Body of pancreas (tissue), 4 donors: Measurements from ENCODE around the gene MIGA1. TPM values are rescaled to one million over a fixed set of nuclear protein-coding genes. Genes with fewer than 3 reads are reported as not detected.

Experiments
- ATAC-seq: fragments of 150-250 bp; one replicate; pipeline ENCODE4 v1.9.1; 2016
- DNase-seq, 4 donors: peaks; one replicate each; pipeline ENCODE4 v3.0.0-alpha.2; 2019
- H3K27ac ChIP-seq, 4 donors: fragments of 200-600 bp; sonication (generic); 1 replicate in 3 of 4; 2 replicates in 1 of 4; pipeline versions ENCODE4 v1.5.1 to v1.6.1; 2016 to 2019; ENCODE audit warnings: mild to moderate bottlenecking in 1 of 4, mixed read lengths in 1 of 4, moderate library complexity in 1 of 4
- H3K27me3 ChIP-seq, 2 donors: fragments of 200-600 bp; sonication (generic); one replicate each; pipeline ENCODE4 v1.6.0; 2016; ENCODE audit warnings: mild to moderate bottlenecking in 1 of 2
- H3K36me3 ChIP-seq, 2 donors: fragments of 200-600 bp; sonication (generic); replicated peaks in 1 of 2; 2 replicates each; pipeline ENCODE4 v1.5.1; 2016; ENCODE audit warnings: low read depth in 2 of 2; ENCODE audit not compliant: insufficient read depth in 1 of 2
- H3K4me1 ChIP-seq: fragments of 200-600 bp; sonication (generic); one replicate; pipeline ENCODE4 v1.6.0; 2016
- H3K4me3 ChIP-seq, 2 donors: fragments of 200-600 bp; sonication (generic); 1 replicate in 1 of 2; 2 replicates in 1 of 2; pipeline ENCODE4 v1.5.1; 2016 to 2019
- H3K9me3 ChIP-seq, 3 donors: fragments of 200-600 bp; sonication (generic); 1 replicate in 2 of 3; 2 replicates in 1 of 3; pipeline ENCODE4 v1.5.1; 2016
- POLR2A ChIP-seq, 3 donors: fragments of 450-650 bp; IDR thresholded peaks; one replicate each; pipeline ENCODE4 v1.6.1; 2016; ENCODE audit warnings: antibody characterized with exemption in 3 of 3, mild to moderate bottlenecking in 2 of 3
- whole genome bisulfite sequencing, 2 donors: methylation state at CpG; one replicate each; pipeline ENCODE4 v1.1.5; 2017; 5-methylcytosine and 5-hydroxymethylcytosine counted together
- intact Hi-C: fragments of 100-400 bp; cut with DNase I; formaldehyde crosslinking; loops from one replicate; pipeline ENCODE4 v1.15.1; 2023
- total RNA-seq, 2 donors: library from RNA; depleted of rRNA; stranded (reverse); fragments of >200 nt; gene quantifications; one replicate each; pipeline ENCODE4 v1.1.0, GENCODE V29; 2016
- TF ChIP-seq, protein P1 (sequence below), 7 experiments: fragments of 450-650 bp in 4 of 7; fragments of 200-600 bp in 3 of 7; sonication (generic) in 3 of 7; IDR thresholded peaks; one replicate each; pipeline ENCODE4 v1.5.1; 2016 to 2019; ENCODE audit warnings: antibody characterized with exemption in 7 of 7

Gene MIGA1
- total RNA-seq, 2 donors from 2014 or later = 6.6 to 10.4 TPM

DNA sequence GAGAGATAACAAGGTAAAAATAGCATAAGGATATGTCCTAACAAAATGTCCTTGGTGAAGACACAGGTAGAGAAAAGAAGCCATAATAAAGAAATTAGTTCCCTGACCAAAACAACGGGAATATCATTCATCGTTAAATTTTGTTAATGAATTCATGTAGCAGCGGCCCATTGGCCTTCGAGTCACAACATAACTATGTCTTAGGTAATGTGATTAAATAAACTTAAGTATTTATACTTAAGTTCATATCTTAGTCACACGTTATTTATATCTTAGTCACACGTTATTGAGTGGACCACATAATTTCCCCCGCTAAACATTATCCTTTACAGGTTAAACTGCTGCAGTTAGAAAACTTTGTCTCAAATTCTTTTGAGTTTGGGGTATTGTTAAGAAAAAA is 110.2 kb downstream of the MIGA1 start:
- 23 to 29% methylated on average over 7 of the region's 7 CpGs for WGBS, 2 donors
- DNase-seq (peak; percentile 17 to 56 (median 26)), ATAC-seq (peak; percentile 39)
- intact Hi-C loops = no loop called here
- Histone ChIP-seq H3K27me3 (no peaks in the 10 kb centered on the region), H3K36me3 (no peaks in the 10 kb centered on the region), H3K9me3 (no peaks in the 10 kb centered on the region), H3K4me3 (peak overlapping the region in 1 of 2 donors; percentile 21), H3K4me1 (peaks cover 7% of the 10 kb centered on the region), H3K27ac (peak overlapping the region in 3 of 4 donors; percentile 90 to 93 (median 90))
- no peak for TF ChIP-seq POLR2A (IDR thresholded peaks at IDR 0.05)
- TF ChIP-seq, protein P1, sequence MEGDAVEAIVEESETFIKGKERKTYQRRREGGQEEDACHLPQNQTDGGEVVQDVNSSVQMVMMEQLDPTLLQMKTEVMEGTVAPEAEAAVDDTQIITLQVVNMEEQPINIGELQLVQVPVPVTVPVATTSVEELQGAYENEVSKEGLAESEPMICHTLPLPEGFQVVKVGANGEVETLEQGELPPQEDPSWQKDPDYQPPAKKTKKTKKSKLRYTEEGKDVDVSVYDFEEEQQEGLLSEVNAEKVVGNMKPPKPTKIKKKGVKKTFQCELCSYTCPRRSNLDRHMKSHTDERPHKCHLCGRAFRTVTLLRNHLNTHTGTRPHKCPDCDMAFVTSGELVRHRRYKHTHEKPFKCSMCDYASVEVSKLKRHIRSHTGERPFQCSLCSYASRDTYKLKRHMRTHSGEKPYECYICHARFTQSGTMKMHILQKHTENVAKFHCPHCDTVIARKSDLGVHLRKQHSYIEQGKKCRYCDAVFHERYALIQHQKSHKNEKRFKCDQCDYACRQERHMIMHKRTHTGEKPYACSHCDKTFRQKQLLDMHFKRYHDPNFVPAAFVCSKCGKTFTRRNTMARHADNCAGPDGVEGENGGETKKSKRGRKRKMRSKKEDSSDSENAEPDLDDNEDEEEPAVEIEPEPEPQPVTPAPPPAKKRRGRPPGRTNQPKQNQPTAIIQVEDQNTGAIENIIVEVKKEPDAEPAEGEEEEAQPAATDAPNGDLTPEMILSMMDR (IDR thresholded peaks at IDR 0.05) = no peak

DNA sequence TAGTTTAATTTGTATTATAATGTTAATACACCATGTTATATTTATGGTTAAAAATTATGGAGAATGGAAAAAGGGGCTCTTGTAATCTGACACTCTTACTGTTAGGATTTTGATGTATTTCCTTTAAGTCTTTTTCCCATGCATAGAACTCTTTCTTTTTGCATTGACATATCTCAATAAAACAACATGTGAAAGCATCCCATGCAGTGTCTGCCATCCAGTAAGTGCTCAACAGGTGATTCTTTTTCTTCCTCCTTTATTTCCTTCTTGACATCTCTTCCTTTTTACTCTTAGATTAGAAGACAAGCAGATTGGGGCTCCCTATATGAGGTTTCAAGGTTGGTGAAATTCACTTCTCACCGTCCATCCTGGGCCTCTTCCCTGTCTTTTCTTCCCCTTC is 111.8 kb downstream of the MIGA1 start:
- Histone ChIP-seq H3K9me3 (no peaks in the 10 kb centered on the region), H3K27ac (no peak overlapping the region), H3K4me1 (peaks cover 7% of the 10 kb centered on the region), H3K4me3 (no peak overlapping the region), H3K27me3 (no peaks in the 10 kb centered on the region), H3K36me3 (no peaks in the 10 kb centered on the region)
- no peak for DNase-seq
- TF ChIP-seq POLR2A (IDR thresholded peaks at IDR 0.05) = no peak
- TF ChIP-seq, protein P1 (IDR thresholded peaks at IDR 0.05) = no peak
- WGBS, 2 donors = 87 to 100% methylated on average over 1 of the region's 1 CpG
- no peak for ATAC-seq
- intact Hi-C loops = no loop called here

DNA sequence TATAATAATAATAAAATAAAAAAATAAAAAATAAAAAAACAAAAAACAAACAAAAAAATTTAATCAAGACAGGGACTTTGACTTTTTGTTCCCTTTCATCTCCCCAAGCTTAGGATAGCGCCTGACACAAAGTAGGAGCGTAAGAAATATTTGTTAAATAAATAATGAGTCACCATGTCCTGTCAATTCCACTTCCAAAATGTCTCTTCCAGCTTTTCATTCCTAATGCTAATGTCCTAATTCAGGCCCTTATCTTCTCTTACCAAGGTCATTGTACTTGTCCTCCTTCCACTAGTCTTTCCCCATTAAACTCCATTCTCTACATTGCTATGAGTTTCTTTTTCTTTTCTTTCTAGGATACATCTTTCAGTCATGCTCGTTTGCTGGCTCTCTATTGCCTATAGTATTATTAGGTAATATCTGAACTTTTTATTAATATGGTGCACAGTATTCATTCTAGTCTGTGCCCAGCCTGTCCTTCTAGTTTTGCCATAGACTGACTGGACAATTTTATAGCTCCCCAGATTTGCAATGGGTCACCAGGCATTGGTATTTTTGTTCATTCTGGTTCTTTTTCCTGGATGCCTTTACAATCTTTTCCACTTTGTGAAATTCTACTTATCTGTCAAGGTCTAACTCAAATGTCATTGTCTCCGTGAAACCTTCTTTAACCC is 120.3 kb downstream of the MIGA1 start:
- Histone ChIP-seq H3K4me1 (peaks cover 13% of the 10 kb centered on the region), H3K27ac (no peak overlapping the region), H3K9me3 (no peaks in the 10 kb centered on the region), H3K36me3 (no peaks in the 10 kb centered on the region), H3K27me3 (no peaks in the 10 kb centered on the region), H3K4me3 (no peak overlapping the region)
- TF ChIP-seq POLR2A (IDR thresholded peaks at IDR 0.05) = no peak
- TF ChIP-seq, protein P1 (IDR thresholded peaks at IDR 0.05) = no peak
- 37 to 44% methylated on average over 4 of the region's 4 CpGs for WGBS, 2 donors
- intact Hi-C loops = no loop called here
- DNase-seq = no peak
- ATAC-seq = no peak

DNA sequence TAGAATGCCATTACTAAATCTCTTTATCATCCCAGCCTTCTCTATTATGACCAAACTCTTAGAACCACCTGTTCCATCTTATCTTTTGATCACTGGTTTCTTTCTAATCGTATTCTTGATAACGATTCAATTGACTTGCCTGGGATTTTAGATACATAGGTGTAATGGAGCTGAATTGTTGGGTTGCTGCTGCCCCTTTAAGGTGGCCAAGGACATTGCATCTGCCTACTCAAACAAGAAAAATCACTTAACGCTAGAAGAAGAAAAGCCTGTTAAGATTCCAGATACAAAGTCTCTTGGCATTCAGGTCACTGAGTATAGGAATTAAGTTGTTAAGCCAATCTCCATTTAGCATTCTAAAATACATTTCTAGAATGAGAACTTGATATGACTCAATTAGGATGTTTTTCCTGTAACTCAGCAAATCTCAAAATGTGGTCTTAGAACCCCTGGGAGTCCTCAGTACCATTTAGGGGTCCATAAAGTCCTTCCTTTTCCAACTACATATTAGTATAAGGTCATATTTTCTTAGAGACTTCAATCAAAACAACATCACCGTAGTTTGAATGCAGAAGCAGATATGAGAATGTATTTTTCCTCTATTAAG is 121.3 kb downstream of the MIGA1 start:
- peaks cover 14% of the 10 kb centered on the region for H3K4me1 ChIP-seq
- H3K27ac ChIP-seq = no peak overlapping the region
- ATAC-seq (peak; percentile 78), DNase-seq (peak; percentile 33 to 56 (median 46))
- intact Hi-C loops = no loop called here
- WGBS, 2 donors = 9 to 12% methylated on average over 4 of the region's 4 CpGs
- no peaks in the 10 kb centered on the region for H3K27me3 ChIP-seq
- no peak overlapping the region for H3K4me3 ChIP-seq
- no peaks in the 10 kb centered on the region for H3K36me3 ChIP-seq
- no peak for TF ChIP-seq POLR2A (IDR thresholded peaks at IDR 0.05)
- TF ChIP-seq, protein P1 (IDR thresholded peaks at IDR 0.05) = peak; percentile 37 to 77 (median 61)
- H3K9me3 ChIP-seq = no peaks in the 10 kb centered on the region
